MV-4-11 (cell line): ENCODE results near the gene ARRB1.
"Not testable (repeated sequence)": the region's sequence is repeated elsewhere in the genome, so short reads cannot be mapped to it uniquely, and the experiment has no call there.

Experiments
- DNase-seq: peaks from one replicate; lab custom pipeline; 2025; lab: John Stamatoyannopoulos, UW

Gene ARRB1

DNA sequence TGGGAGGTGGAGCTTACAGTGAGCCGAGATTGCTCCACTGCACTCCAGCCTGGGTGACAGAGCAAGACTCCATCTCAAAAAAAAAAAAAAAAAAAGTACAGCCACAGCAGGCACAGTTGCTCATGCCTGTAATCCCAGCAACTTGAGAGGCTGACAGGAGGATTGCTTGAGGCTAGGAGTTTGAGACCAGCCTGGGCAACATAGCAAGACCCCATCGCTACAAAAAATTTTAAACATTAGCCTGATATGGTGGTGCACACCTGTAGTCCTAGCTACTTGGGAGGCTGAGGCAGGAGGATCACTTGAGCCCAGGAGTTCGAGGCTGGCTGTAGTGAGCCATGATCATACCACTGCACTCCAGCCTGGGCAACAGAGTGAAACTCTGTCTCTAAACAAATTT, 76.7 kb downstream of the ARRB1 start:
- DNase-seq, result not testable (repeated sequence)

DNA sequence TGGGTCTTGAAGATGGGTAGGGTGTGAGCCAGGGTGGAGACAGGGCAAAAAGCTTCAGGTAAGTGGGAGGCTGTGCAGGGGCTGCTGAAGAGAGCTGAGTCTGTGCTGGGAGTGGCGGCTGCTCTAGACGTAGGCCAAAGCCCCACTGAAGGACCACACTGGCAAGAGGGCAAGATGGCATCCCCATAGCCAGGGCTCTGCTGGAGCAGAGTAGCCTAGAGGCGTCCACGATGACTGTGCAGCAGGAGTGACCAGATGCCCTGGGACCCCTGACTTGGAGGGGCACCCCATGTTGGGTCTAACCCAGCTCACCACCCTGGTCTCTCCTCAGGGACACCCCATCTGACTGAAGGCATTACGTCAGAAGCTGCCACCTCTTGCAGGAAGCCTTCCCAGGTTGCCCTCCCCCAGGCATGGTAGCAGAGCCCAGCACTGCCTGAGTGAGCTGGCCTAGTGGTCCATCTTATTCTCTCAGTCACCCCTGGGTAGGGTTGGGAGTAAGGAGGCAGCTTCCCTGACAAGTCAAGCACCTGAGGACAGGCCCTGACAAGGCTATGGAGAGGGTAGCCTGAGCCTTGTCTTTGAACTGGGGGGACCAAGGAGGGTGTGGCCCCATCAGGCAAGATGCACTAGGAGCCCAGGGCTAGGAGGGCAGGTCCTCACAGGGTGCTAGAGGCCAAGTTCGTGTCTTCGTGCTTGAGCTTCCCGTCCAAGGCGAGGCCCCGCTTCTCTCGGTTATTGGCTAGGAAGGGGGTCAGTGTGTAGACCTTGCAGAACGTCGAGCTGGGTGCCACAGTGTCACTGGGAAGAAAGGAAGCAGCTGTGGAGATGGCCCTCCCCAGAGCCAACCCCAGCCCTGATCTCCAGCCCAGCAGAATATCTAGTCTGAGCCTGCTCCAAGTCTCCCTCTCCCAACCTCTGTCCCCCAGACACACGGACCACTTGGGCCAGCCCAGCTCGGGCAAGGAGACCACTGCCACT, 77.8 kb downstream of the ARRB1 start:
- DNase-seq, result no peak

DNA sequence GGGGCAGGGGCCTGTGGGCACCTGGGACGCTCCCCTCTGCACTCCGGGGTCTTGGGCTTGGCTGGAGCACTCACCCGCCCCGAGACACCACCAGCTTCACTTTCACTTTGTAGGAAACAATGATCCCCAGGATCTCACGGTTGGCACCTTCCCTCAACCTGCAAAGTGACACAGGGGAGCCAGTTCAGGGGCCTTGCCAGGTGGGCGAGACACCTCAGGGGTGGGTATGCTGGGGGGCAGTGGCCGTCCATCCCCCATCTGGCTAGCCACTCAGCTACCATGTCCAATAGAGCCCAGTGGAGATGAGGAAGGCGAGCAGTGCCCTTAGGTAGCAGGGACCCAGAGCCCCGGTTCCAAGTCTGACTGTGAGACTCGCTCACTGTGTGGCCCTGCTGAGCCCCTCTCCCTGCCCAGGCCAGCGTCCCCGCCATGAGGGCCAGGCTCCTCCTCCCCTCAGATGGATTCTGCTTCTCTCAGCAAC, 78.6 kb downstream of the ARRB1 start:
- no peak for DNase-seq

DNA sequence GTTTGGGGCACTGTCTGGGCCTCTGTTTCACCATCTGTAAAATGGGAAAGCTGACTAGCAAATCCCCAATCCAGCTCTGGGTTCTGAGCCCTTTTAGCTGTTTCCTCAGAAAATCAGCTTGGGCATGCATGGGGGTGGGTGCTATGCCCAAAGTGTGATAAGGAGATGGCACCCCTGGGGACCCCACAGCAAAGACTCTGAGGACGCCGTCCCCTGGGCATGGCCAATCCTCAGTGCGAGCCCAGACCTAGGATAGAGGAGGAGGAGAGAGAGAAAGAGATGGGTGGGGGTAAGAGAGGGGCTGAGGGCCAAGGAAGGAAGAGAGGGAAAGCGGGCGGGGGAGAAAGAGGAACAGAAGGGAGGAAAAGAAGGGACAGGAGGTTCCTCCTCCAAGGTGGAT, 79.1 kb downstream of the ARRB1 start:
- no peak for DNase-seq

DNA sequence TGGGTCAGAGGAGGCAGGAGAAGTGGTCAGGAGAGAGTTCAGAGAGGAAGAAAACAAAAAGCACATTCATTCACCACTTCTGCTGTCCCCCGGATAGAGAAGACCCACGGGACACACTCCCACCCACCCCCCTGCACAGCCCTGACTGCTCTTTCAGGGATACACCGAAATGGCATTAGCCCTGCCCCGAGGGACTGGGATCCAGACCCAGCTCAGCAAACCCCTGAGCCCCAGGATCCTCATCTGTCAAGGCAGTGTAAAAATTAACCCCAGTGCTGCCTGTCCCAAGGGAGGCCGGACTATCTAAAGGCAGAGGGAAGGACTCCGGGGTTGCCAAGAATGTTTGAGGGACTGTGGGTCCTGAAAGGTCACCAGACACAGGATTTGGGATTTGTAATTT, 79.7 kb downstream of the ARRB1 start:
- DNase-seq, result no peak

DNA sequence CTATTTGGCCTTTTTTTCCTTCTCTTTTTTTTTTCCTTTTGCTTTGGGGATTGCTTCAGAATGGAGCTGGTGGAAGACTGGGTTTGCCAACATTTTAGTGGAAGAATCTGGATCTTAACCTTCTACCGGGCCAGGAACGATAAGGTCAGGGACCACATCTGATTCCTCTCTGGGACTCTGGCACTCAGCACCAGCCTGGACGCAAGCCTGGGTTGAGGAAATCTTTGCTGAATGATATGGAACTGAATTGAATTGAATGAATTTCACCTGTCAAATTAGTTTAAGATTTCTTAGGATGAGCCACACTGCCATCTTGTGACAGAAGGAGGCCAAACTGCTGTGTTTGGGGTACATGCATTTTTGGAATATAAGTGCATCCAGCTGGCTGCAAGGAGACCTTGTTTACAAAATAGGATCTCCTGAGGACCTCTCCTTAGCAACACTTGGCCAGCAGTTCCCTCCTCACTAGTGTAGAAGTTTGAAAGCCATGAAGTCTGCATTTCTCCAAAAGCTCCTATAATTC, 80.5 kb downstream of the ARRB1 start:
- DNase-seq, result no peak

DNA sequence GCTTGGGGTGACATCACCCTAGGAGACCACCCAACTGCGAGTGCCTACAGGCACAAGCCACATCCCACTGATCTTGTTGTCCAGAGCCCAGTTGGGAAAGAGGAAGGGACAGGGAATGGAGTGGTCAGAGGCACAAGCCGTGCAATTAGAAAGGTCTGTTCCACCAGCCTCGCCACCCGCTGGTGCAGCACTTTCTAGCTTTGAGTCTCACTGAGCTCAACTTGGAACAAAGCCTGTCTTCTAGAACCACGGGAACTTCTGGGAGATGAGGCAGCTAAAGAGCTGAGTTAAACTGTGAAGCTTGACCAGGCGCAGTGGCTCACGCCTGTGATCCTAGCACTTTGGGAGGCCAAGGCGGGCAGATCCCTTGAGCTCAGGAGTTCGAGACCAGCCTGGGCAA, 81.6 kb downstream of the ARRB1 start:
- DNase-seq, result no peak

DNA sequence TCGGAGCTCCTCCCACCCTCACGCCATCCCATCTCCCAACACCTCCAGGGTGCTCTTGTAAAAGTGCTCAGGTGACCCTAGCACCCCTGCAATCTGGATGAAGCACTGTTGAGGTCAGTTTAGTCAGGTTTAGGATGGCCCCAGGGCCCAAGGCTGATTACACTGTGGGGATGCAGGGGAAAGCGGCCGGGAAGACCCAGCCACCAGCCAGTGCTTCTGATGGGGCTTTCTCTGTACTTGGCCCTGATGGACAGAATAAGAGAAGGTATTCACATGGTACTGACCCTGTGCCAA, 82.1 kb downstream of the ARRB1 start:
- no peak for DNase-seq

DNA sequence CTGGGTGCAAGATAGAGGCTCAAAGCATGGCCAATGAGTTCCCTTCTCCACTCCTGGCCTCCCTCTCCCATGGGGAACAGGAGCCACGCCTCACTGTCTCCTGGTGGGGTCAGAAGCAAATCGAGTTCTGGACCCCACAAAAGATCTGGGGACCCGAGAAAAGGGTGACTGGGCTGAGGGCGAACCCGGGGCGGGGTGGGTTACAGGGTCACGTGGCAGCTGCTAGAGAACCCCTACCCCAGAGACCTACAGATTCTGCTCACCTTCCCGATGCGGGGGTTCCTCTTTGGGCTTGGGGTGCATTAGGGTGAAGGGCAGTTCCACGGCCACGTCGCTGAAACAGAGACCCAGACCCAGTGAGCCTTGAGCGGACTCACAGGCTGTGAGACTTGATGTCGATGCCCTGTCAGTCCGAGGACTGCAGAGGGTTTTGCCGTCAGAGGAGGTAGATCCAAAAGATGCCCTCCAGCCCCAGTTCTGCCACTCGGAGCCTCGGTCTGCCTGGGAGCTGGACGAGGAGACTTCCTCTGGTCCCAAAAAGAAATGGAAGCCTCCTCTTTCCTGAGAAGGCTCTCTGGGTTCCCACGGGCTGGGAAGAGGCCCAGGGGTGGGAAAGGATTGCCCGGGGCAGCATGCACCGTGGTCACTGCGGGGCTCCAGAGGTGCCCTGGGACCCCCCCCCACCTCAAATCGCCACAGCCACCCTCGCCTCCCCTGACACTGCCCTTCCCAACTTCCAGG, 82.7 kb downstream of the ARRB1 start:
- DNase-seq, result no peak

DNA sequence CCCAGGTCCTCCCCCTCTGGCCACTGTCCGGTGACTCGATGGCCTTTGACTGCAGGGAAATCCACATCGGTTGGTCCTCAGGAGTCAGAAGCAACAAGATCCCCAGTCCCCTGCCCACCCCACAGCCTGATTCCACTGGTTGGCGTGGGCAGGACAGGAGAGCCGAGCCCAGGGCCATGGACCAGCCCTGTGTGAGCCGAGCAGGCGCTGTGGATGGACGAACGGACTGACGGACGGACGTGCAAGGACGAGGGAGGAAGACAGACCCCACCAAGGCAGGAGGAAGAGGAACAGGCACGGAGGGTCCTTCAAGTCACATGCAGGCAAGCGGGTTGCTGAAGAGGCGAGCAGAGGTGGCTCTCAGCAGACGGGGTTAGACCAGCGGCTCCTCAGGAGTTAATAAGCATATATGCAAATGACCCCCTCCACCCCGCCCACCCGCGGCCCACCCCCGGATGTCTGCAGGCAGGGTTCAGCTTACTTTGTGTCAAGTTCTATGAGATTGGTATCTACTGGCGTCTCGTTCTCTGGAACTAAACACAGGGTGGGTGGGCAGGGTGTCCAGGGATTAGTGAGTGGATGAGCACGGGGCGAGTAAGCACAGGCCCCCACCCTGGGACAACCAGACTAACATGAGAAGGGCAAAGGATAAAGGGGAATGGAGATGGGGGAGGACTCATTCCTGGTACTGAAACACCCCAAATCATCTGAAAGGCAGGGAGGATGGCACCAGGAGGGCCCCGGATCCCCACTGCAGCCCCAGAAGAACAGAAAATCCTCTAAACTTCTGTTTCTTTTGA, 84.1 kb downstream of the ARRB1 start:
- no peak for DNase-seq

DNA sequence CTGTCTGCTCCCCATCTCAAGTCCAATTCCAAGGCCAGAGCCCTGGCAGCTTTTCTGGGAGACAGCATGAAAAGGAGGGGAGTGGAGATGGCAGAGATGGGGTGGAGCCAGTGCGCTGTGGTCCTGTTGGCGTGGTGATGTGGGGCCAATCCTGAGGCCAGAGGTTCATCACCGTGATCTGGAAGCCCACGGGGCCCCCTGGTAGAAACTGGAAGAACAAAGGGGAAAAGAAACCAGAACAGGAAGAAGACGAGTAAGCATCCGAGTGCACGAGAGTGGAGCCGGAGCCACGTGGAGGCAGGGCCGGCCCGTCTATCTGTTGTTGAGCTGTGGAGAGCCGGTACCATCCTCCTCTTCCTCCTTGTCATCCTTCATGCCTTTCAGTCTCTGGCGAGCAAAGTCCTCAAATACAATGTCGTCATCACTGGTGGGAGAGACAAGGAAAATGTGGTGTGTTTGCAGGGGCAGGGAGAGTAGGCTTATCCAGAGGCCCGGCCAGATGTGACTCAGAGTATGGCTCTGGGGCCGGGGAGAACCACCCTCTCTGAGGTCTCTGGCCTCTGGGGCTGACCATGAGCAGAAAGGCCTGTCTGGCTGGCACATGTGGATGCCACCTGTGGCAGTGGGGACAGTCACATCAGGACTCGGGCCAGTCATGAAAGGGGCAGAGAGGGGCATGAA, 85.5 kb downstream of the ARRB1 start:
- peak; percentile 82 for DNase-seq

DNA sequence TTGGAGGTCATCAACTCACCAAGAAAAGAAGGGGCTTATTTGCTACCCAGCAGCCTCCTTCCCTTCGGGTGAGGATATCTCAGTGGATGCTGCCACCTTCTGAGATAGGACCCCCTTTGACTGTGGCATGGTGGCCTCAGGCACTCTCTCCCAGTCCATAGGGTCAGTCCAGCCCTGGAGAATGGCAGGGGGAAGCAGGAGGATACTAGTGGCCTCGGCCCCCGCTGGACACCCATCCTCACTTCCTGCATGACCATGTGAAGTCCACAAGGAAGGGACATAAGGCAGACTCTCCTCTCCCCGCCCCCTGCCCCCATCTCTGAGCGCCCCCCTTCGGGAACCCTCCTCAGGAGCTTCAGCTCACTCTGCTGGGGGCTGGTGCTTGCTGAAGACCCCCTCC, 86.5 kb downstream of the ARRB1 start:
- DNase-seq, result no peak

DNA sequence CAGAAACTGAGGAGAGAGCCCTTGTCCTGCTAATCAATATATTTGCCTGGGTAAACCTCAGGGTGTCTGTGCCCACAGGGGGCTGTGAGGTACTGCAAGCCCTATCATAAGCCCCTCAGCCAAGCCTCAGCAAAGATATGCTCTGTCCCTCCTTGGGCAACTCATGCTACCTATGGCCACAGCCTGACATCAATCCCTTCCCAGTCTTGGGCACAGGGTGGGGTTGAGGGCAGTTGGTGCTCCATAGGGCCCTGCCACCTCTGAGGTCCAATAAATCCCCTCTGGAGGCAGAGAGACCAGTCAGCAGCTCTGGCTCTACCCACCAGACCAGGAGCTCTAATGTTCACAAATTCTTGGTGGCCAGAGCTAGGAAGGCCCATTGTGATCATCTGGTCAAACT, 87.1 kb downstream of the ARRB1 start:
- no peak for DNase-seq

DNA sequence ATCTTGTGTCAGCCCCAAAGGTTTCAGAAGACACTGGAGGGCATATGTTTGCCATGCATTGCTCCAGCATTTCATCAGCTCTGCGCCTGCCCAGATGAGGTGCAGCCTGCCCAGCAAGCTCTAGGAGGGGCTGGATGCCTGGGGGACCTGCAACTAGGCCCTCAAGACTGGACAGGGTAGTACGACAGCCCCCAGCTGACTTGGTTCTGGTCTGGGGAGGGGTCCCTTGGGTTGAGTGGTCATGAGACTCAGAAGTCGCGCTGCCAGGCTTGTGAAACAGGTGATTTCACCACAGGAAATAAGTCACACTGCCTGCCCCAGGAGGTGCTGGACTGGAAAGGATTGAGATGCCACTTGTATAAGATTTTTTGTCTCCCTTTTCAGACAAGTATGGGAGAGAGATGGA, 87.5 kb downstream of the ARRB1 start:
- no peak for DNase-seq

DNA sequence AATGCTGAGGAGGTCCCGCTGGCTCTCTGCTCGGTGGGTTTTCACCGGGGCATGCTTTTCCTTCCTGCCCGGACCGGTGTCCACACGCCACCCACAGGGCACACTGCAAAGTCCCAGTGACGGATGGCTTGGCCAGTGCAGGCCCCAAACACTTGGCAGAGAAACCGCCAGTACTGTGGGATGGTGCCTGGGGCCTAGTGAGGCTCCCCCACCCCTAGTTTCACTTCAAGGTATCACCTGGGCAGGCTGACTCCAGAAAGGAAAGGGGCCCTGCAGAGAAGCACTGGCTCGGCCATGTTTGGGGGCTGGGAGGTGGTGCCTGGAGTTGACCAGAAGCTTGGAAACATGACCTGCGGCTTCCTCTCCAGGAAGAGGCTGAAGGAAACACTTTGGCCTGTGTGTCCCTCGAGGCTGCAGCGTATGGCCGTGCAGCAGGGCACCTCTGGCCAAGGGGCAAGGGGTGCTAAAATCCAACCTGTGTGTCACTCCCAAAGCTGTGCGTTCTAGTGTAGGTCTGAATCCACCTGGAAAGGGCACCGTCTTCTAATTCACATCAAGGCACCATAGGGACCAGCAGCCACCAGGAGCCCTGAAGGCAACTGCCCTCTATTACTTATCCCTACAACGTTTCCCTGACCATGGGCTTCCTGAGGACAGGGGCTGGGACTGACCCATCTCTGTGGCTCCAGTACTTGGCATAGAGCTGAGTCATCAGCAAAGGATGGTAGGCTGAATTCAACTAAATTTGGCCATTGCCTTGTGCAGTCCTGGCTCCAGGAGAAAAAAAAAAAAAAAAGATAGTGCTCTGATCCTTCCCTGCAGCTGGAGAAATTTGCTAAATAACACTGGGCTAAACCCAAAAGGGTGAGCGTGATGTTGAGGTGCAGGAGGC, 88.3 kb downstream of the ARRB1 start:
- no peak for DNase-seq

DNA sequence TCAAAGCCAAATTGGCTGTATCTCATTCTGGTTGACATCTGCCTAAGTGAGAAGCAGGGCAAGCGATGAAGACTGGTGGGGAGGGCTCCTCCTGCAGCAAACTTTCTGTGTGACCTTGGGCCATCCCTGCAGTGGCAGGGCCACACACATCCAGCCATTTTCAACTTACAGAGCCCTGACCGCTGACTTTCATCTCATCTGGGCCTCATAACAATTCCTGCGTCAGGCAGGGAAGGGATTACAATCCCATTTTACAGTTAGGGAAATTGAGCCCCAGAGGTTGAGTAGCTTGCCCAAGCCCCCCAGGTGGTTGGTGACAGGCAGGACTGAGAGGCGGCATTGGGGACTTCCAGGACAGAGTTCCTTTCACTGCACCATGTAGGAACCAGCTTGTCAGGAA, 89.0 kb downstream of the ARRB1 start:
- no peak for DNase-seq

DNA sequence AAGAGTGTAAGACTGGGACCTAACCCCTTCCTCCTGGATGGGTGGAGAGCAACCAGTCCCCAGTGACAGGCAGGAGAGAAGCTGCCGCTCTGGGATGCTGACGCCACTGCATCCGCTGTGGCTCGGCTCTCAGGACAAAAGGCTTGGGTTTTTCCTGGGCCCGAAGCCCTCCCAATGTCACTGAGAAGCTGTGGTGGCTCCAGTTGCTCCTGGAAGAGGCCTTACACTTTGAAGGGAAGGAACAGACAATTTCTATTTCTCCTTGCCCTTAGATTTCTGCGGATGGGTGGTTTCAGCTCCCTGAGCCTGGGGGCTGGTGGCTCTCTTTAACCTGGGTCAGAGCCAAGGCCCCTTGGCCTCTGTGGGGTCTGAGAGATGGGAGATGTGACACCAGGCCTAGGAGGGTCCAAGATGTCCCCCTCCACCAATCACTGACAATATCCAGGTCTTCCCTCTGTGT, 89.5 kb downstream of the ARRB1 start:
- DNase-seq, result no peak

DNA sequence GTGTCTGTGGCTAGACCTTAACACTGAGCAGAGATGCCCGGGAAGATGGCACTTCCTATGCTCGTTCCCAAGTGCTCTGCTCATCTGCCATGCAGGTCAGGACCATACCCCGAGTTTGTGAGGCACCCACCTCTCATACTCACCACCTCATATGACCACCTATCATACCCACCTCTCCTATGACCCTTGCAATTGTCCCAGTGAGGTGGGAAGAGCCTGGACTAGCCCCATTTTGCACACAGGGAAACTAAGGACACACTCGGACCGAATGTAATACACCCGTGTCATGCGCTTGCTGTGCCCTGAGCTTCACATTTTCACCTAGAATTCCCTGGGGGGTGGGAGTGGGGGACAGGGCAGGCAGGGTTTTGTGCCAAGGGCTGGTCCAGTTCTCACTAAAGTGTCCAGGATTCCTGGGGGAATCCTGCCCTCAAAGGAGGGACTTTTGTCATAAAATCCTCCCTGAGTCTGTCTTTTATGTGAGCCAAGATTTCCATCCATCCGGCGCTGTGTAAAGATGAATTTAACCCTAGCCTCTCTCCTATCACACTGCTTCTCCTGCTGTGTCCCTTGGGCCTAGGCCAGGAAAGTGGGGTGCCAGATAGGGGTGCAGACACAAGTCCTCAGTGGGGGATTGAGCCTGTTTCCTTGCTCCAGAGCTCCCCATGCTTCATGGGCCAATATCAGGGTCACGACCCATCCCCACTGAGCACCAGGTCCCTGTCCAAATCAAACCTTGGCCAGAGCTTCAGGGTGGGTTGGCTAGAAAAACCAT, 90.9 kb downstream of the ARRB1 start:
- DNase-seq, result no peak

DNA sequence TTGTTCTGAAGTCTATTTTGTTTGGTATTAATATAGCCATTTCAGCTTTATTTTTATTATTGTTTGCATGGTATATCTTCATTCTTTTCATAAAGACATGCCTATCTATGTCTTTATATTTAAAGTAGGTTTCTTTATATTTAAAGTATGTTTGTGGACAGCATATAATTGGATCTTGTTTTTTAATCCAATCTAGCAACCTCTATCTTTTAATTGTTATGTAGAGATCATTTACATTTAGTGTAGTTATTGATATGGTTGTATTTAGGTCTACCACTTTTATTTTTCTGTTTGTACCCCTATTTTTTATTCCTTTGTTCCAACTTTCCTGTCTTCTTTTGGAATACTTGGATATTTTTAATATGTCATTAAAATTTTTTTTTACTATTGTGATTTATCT, 97.1 kb downstream of the ARRB1 start:
- DNase-seq, result no peak

DNA sequence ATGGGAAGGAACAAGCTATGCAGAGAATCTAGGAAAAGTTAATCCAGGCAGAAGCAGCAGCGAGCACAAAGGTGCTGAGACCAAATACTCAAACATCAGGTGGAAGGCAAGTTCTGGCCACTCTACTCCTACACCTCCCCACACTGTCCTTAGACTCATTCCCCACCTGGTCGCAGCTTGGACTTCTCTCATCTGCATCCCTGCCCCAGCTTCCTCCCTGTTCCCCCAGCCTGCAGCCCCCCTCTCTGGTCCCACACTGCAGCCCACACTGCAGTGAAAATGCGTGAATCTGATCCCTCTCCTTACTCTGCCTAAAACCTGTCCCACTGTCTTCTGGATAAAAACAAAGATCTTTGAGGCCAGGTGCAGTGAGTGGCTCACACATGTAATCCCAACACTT, 101.8 kb downstream of the ARRB1 start:
- DNase-seq, result no peak
